Mesendoderm (in vitro differentiated cells): ENCODE measurements around the gene DEAF1.
A peak's percentile ranks its signal among the peaks of the same experiment; 100 is the strongest.

ENCODE experiments used
- DNase-seq: peaks from one replicate; pipeline ENCODE4 v3.0.0; 2013
- H2AK5ac ChIP-seq: 2 replicates; pipeline ENCODE4 v1.6.1; 2013; ENCODE audit warnings: low read length, inconsistent platforms
- H2BK120ac ChIP-seq: 2 replicates; pipeline ENCODE4 v1.6.1; 2013; ENCODE audit warnings: low read depth, mild to moderate bottlenecking, low read length, moderate library complexity, mixed read lengths
- H2BK15ac ChIP-seq: replicated peaks from 2 replicates; pipeline ENCODE4 v1.6.1; 2013; ENCODE audit warnings: low read depth, mild to moderate bottlenecking, moderate library complexity
- H2BK5ac ChIP-seq: 2 replicates; pipeline ENCODE4 v1.6.1; 2013; ENCODE audit warnings: low read length, inconsistent platforms
- H3K18ac ChIP-seq: 2 replicates; pipeline ENCODE4 v1.6.1; 2013; ENCODE audit warnings: mild to moderate bottlenecking, low read length, mixed read lengths
- H3K23ac ChIP-seq: one replicate; pipeline ENCODE4 v1.6.1; 2013; ENCODE audit warnings: low read length
- H3K27ac ChIP-seq: 2 replicates; pipeline ENCODE4 v1.5.1; 2013; ENCODE audit warnings: low read depth, mild to moderate bottlenecking, inconsistent platforms, low read length, moderate library complexity
- H3K27me3 ChIP-seq: 2 replicates; pipeline ENCODE4 v1.6.1; 2013; ENCODE audit warnings: low read length, control low read depth, mild to moderate bottlenecking, inconsistent platforms; ENCODE audit not compliant: insufficient read depth, poor library complexity
- H3K36me3 ChIP-seq: 2 replicates; pipeline ENCODE4 v1.6.1; 2013; ENCODE audit warnings: low read length, inconsistent platforms; ENCODE audit not compliant: control insufficient read depth, insufficient read depth
- H3K4ac ChIP-seq: one replicate; pipeline ENCODE4 v1.6.1; 2013; ENCODE audit warnings: low read depth, mild to moderate bottlenecking, low read length, moderate library complexity
- H3K4me1 ChIP-seq: 2 replicates; pipeline ENCODE4 v1.6.1; 2013; ENCODE audit warnings: low read depth, low read length, inconsistent platforms; ENCODE audit not compliant: control insufficient read depth
- H3K4me2 ChIP-seq: 2 replicates; pipeline ENCODE4 v1.6.1; 2013; ENCODE audit warnings: low read length
- H3K4me3 ChIP-seq: 2 replicates; pipeline ENCODE4 v1.5.1; 2013; ENCODE audit warnings: mild to moderate bottlenecking, low read length
- H3K56ac ChIP-seq: one replicate; pipeline ENCODE4 v1.6.1; 2013; ENCODE audit warnings: low read length
- H3K79me1 ChIP-seq: 2 replicates; pipeline ENCODE4 v1.6.1; 2013; ENCODE audit warnings: low read length, inconsistent platforms
- H3K79me2 ChIP-seq: 2 replicates; pipeline ENCODE4 v1.6.1; 2013; ENCODE audit warnings: mild to moderate bottlenecking, low read length; ENCODE audit not compliant: control insufficient read depth, insufficient read depth
- H3K9ac ChIP-seq: 2 replicates; pipeline ENCODE4 v1.6.1; 2013; ENCODE audit warnings: low read length, inconsistent platforms
- H4K5ac ChIP-seq: one replicate; pipeline ENCODE4 v1.6.1; 2013; ENCODE audit warnings: low read length
- H4K8ac ChIP-seq: one replicate; pipeline ENCODE4 v1.6.1; 2013; ENCODE audit warnings: low read depth, mild to moderate bottlenecking, control low read depth, low read length, moderate library complexity
- WGBS: extraction: QIAGEN DNeasy Blood & Tissue Kit; methylation state at CpG from one replicate; pipeline ENCODE4 v1.1.7; 2013; ENCODE audit warnings: low lambda C conversion rate, missing lambda C conversion rate; ENCODE audit not compliant: insufficient coverage; ENCODE audit errors: extremely low coverage; 5-methylcytosine and 5-hydroxymethylcytosine counted together

The DEAF1 gene

GRCh38 chr11:674406-674805 is 20.6 kb downstream of the DEAF1 start:
- H3K27me3 ChIP-seq, result no peaks in the 10 kb centered on the region
- no peak overlapping the region for H4K8ac ChIP-seq

GRCh38 chr11:673866-674265 is 21.2 kb downstream of the DEAF1 start:
- Histone ChIP-seq H3K4ac (no peak overlapping the region), H3K18ac (no peak overlapping the region), H4K5ac (no peak overlapping the region), H3K4me1 (no peaks in the 10 kb centered on the region), H2BK120ac (no peak overlapping the region), H3K23ac (no peak overlapping the region), H3K79me2 (no peaks in the 10 kb centered on the region), H3K36me3 (peaks cover 6% of the 10 kb centered on the region), H3K4me3 (no peak overlapping the region), H3K4me2 (no peak overlapping the region), H4K8ac (no peak overlapping the region), H3K56ac (no peak overlapping the region), H3K27ac (no peak overlapping the region), H3K9ac (no peak overlapping the region), H2BK5ac (no peak overlapping the region), H2AK5ac (no peak overlapping the region), H3K79me1 (no peaks in the 10 kb centered on the region), H3K27me3 (no peaks in the 10 kb centered on the region), H2BK15ac (no peak overlapping the region)
- DNase-seq, result no peak
- WGBS, result no CpG with 5 or more reads among the region's 8 CpGs

More at GRCh38 chr11:674406-674805, 20.6 kb downstream of the DEAF1 start:
- Histone ChIP-seq H2BK120ac (no peak overlapping the region), H4K5ac (no peak overlapping the region), H3K56ac (no peak overlapping the region), H3K9ac (no peak overlapping the region), H3K36me3 (peaks cover 6% of the 10 kb centered on the region), H3K18ac (no peak overlapping the region), H3K79me1 (no peaks in the 10 kb centered on the region), H3K79me2 (no peaks in the 10 kb centered on the region), H2BK15ac (no peak overlapping the region), H3K4me3 (no peak overlapping the region), H2AK5ac (no peak overlapping the region), H3K27ac (no peak overlapping the region), H3K4me2 (no peak overlapping the region), H3K4me1 (no peaks in the 10 kb centered on the region), H3K23ac (no peak overlapping the region), H3K4ac (no peak overlapping the region), H2BK5ac (no peak overlapping the region)
- DNase-seq, result no peak
- no CpG with 5 or more reads among the region's 17 CpGs for WGBS

- no peak overlapping the region for H4K5ac ChIP-seq
- no peak overlapping the region for H4K8ac ChIP-seq
- no peak overlapping the region for H2AK5ac ChIP-seq
- H3K4ac ChIP-seq, result no peak overlapping the region
- H3K56ac ChIP-seq, result no peak overlapping the region
- no peak for DNase-seq
- H2BK5ac ChIP-seq, result no peak overlapping the region
- no peaks in the 10 kb centered on the region for H3K4me1 ChIP-seq
- no peak overlapping the region for H3K4me2 ChIP-seq
- no peak overlapping the region for H3K27ac ChIP-seq
- H3K36me3 ChIP-seq, result peaks cover 3% of the 10 kb centered on the region
- H3K18ac ChIP-seq, result no peak overlapping the region
- H3K23ac ChIP-seq, result no peak overlapping the region
- no CpG with 5 or more reads among the region's 11 CpGs for WGBS
- H2BK15ac ChIP-seq, result no peak overlapping the region
- H3K9ac ChIP-seq, result no peak overlapping the region
- no peak overlapping the region for H2BK120ac ChIP-seq
- no peak overlapping the region for H3K4me3 ChIP-seq
- peaks cover 2% of the 10 kb centered on the region for H3K79me1 ChIP-seq
- peaks cover 2% of the 10 kb centered on the region for H3K79me2 ChIP-seq
- H3K27me3 ChIP-seq, result no peaks in the 10 kb centered on the region
Observed at GRCh38 chr11:665704-666281, 29.2 kb downstream of the DEAF1 start.

GRCh38 chr11:665062-665703 is 29.8 kb downstream of the DEAF1 start:
- Histone ChIP-seq H3K4me2 (no peak overlapping the region), H3K36me3 (peaks cover 3% of the 10 kb centered on the region), H3K9ac (no peak overlapping the region), H4K5ac (no peak overlapping the region), H3K56ac (no peak overlapping the region), H3K4me3 (no peak overlapping the region), H2BK15ac (no peak overlapping the region), H3K79me1 (peaks cover 2% of the 10 kb centered on the region), H2AK5ac (no peak overlapping the region), H3K4ac (no peak overlapping the region), H3K18ac (no peak overlapping the region), H3K23ac (no peak overlapping the region), H3K27ac (no peak overlapping the region), H2BK5ac (no peak overlapping the region), H3K4me1 (no peaks in the 10 kb centered on the region), H3K27me3 (no peaks in the 10 kb centered on the region), H2BK120ac (no peak overlapping the region), H3K79me2 (peaks cover 2% of the 10 kb centered on the region), H4K8ac (no peak overlapping the region)
- DNase-seq, result no peak
- WGBS, result no CpG with 5 or more reads among the region's 15 CpGs

GRCh38 chr11:662689-663274 is 32.2 kb downstream of the DEAF1 start:
- H3K4me1 ChIP-seq, result no peaks in the 10 kb centered on the region
- DNase-seq, result peak; percentile 54
- H2BK15ac ChIP-seq, result no peak overlapping the region
- no peak overlapping the region for H3K23ac ChIP-seq
- no peak overlapping the region for H2BK120ac ChIP-seq
- H3K56ac ChIP-seq, result no peak overlapping the region
- no peak overlapping the region for H3K4ac ChIP-seq
- peaks cover 3% of the 10 kb centered on the region for H3K36me3 ChIP-seq
- H3K4me3 ChIP-seq, result no peak overlapping the region
- no peak overlapping the region for H2AK5ac ChIP-seq
- H3K27ac ChIP-seq, result no peak overlapping the region
- no peak overlapping the region for H4K8ac ChIP-seq
- H2BK5ac ChIP-seq, result no peak overlapping the region
- H3K18ac ChIP-seq, result no peak overlapping the region
- H3K27me3 ChIP-seq, result no peaks in the 10 kb centered on the region
- no peak overlapping the region for H3K9ac ChIP-seq
- no CpG with 5 or more reads among the region's 15 CpGs for WGBS
- peaks cover 2% of the 10 kb centered on the region for H3K79me2 ChIP-seq
- no peak overlapping the region for H3K4me2 ChIP-seq
- H3K79me1 ChIP-seq, result peaks cover 2% of the 10 kb centered on the region
- no peak overlapping the region for H4K5ac ChIP-seq
